Caco-2 (cell line): ENCODE data around the gene RNH1. TPM values are rescaled to one million over a fixed set of nuclear protein-coding genes. Genes with fewer than 3 reads are reported as not detected.

Experiments
- BruUV-seq: library from RNA; stranded (reverse); fragments of 400-500 nt; replicated peaks from 2 replicates; lab custom pipeline; 2021; lab: Mats Ljungman, UMichigan
- CTCF ChIA-PET: fragments of 300-600 bp; sonication (Branson Sonifier 250); formaldehyde crosslinking; loops from one replicate; lab custom pipeline; 2022; ENCODE audit warnings: antibody characterized with exemption; lab: Charles Lee
- POLR2A ChIA-PET: fragments of 300-600 bp; sonication (Branson Sonifier 250); formaldehyde crosslinking; loops from one replicate; lab custom pipeline; 2022; ENCODE audit warnings: antibody characterized with exemption; lab: Charles Lee
- DNase-seq, 2 experiments: peaks; one replicate each; pipeline versions ENCODE4 v3.0.0 to v3.0.0-alpha.2; 2020 to 2022
- H3K27me3 ChIP-seq: replicated peaks from 2 replicates; pipeline ENCODE4 v1.6.0; 2011; ENCODE audit warnings: low read length; ENCODE audit not compliant: control insufficient read depth, insufficient read depth
- H3K36me3 ChIP-seq: 2 replicates; pipeline ENCODE4 v1.5.1; 2011; ENCODE audit warnings: low read length; ENCODE audit not compliant: control insufficient read depth, insufficient read depth
- H3K4me1 ChIP-seq: fragments of 250-450 bp; sonication (Bioruptor Pico); 2 replicates; pipeline ENCODE4 v1.5.1; 2020; ENCODE audit warnings: mild to moderate bottlenecking
- H3K4me3 ChIP-seq: 2 replicates; pipeline ENCODE4 v1.5.1; 2011; ENCODE audit warnings: low read depth, mild to moderate bottlenecking, control low read depth, low read length
- H3K9me3 ChIP-seq: fragments of 250-450 bp; sonication (Bioruptor Pico); 2 replicates; pipeline ENCODE4 v1.5.1; 2020; ENCODE audit warnings: mild to moderate bottlenecking, moderate library complexity
- H3K27ac Mint-ChIP-seq: one replicate; pipeline ENCODE4 v1.8.0; 2022; ENCODE audit warnings: mixed read lengths; ENCODE audit not compliant: unreplicated experiment
- H3K27me3 Mint-ChIP-seq: one replicate; pipeline ENCODE4 v1.8.0; 2022; ENCODE audit warnings: mixed read lengths; ENCODE audit not compliant: insufficient read depth, unreplicated experiment
- H3K36me3 Mint-ChIP-seq: one replicate; pipeline ENCODE4 v1.8.0; 2022; ENCODE audit warnings: mild to moderate bottlenecking, mixed read lengths; ENCODE audit not compliant: insufficient read depth, unreplicated experiment
- H3K4me1 Mint-ChIP-seq: one replicate; pipeline ENCODE4 v1.8.0; 2022; ENCODE audit warnings: low read depth, mixed read lengths; ENCODE audit not compliant: unreplicated experiment
- H3K4me3 Mint-ChIP-seq: one replicate; pipeline ENCODE4 v1.8.0; 2022; ENCODE audit warnings: mild to moderate bottlenecking, moderate library complexity, mixed read lengths; ENCODE audit not compliant: unreplicated experiment
- H3K9me3 Mint-ChIP-seq: one replicate; pipeline ENCODE4 v1.8.0; 2022; ENCODE audit warnings: mixed read lengths; ENCODE audit not compliant: unreplicated experiment
- CTCF ChIP-seq, 2 experiments: fragments of 200-600 bp in 1 of 2; IDR thresholded peaks; 1 replicate in 1 of 2; 2 replicates in 1 of 2; pipeline versions ENCODE4 v1.5.1 to v1.8.0; 2011 to 2022; ENCODE audit warnings: antibody characterized with exemption in 1 of 2, control low read depth in 1 of 2, inconsistent platforms in 1 of 2, low read depth in 1 of 2, low read length in 1 of 2, mild to moderate bottlenecking in 1 of 2, moderate library complexity in 1 of 2; ENCODE audit not compliant: insufficient read depth in 1 of 2, severe bottlenecking in 1 of 2, unreplicated experiment in 1 of 2
- intact Hi-C: fragments of 100-400 bp; cut with micrococcal nuclease; formaldehyde crosslinking; loops from one replicate; pipeline ENCODE4 v1.10.0; 2022; ENCODE audit not compliant: unreplicated experiment
- total RNA-seq: library from RNA; stranded (reverse); gene quantifications from 2 replicates; pipeline ENCODE4 v1.2.3, GENCODE V29; 2022

RNH1 gene
- total RNA-seq, 1 experiment from 2014 or later: 136 TPM

GRCh38 chr11:555227-555779 lies 48.3 kb upstream of the RNH1 start:
- CTCF ChIA-PET: interaction anchor here (0.8 to 1.7 kb wide), 5 partner anchors 21 to 169 kb away, joined by 3 to 9 read pairs (median 6); partner anchors contain the start of gene PHRF1
- peak overlapping the region; percentile 56 for H3K4me3 Mint-ChIP-seq
- no TSS peak for BruUV-seq
- POLR2A ChIA-PET: interaction anchor here (0.7 to 0.8 kb wide), 2 partner anchors 21 to 58 kb away, joined by 5 to 8 read pairs; no protein-coding TSS in a partner anchor
- TF ChIP-seq CTCF (IDR thresholded peaks at IDR 0.05; ENCODE audit: insufficient read depth in 1 of 2, low read depth in 1 of 2, low read length in 1 of 2, severe bottlenecking in 1 of 2, unreplicated experiment in 1 of 2): peak in 1 of 2 experiments; percentile 6
- no peaks in the 10 kb centered on the region for H3K9me3 Mint-ChIP-seq
- no peaks in the 10 kb centered on the region for H3K36me3 ChIP-seq
- peaks cover 12% of the 10 kb centered on the region for H3K36me3 Mint-ChIP-seq
- intact Hi-C loops: loop anchor here (10.0 kb wide), 1 partner anchor 169 kb away; no protein-coding TSS in a partner anchor
- H3K4me3 ChIP-seq: peak overlapping the region; percentile 62
- H3K4me1 ChIP-seq: peaks cover 27% of the 10 kb centered on the region
- no peaks in the 10 kb centered on the region for H3K27me3 ChIP-seq
- H3K4me1 Mint-ChIP-seq: peaks cover 14% of the 10 kb centered on the region
- DNase-seq: no peak
- no peaks in the 10 kb centered on the region for H3K27me3 Mint-ChIP-seq
- no peak overlapping the region for H3K27ac Mint-ChIP-seq
- H3K9me3 ChIP-seq: no peaks in the 10 kb centered on the region

DNA sequence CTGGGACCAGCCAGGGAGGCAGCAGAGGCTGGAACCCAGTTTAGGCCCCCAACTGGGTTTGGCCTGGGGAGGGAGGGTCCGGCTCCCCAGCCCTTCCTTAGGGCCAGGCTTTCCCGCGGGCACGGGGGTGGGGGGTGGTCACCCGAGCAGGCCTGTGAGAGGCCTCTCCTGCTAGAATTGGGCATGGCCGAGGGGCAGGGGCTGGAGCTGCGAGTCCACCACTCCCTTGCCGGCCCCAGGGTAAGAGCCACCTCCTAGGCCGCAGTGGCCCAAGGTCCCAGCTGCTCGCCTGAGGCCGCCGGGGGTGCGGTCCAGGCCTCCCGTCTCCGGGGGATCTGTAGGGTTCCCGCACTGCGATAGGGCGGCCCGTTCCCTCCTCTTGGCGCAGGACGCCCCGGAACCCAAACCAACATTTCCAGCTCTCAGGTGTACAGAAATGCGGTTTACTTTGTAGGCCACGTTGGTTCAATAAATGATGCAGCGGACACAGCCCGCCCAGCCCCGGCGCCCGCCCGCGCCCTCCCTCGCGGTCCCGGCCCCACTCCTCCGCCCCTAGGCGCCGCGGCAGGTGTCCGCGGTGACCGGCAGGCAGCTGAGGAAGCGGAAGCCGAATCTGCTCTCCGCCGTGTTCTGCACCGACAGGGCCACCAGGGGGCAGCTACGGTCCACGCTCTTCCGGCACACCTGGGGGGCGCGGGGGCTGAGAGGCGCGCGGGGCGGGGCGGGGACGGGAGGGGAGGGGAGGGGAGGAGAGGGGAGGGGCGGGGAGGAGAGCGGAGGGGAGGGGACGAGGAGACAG lies 47.6 kb upstream of the RNH1 start:
- peak overlapping the region; percentile 56 for H3K4me3 Mint-ChIP-seq
- ChIA-PET CTCF (interaction anchor here (0.6 to 1.7 kb wide), 8 partner anchors 21 to 205 kb away, joined by 3 to 9 read pairs (median 4); partner anchors contain the start of gene PHRF1), POLR2A (interaction anchor here (0.6 to 0.8 kb wide), 3 partner anchors 21 to 132 kb away, joined by 5 to 8 read pairs (median 5); no protein-coding TSS in a partner anchor)
- Histone ChIP-seq H3K4me3 (peak overlapping the region; percentile 62), H3K4me1 (peaks cover 20% of the 10 kb centered on the region), H3K9me3 (no peaks in the 10 kb centered on the region), H3K36me3 (no peaks in the 10 kb centered on the region), H3K27me3 (no peaks in the 10 kb centered on the region)
- intact Hi-C loops: loop anchor here (10.0 kb wide), 1 partner anchor 170 kb away; no protein-coding TSS in a partner anchor
- TF ChIP-seq CTCF (IDR thresholded peaks at IDR 0.05; ENCODE audit: insufficient read depth in 1 of 2, low read depth in 1 of 2, low read length in 1 of 2, severe bottlenecking in 1 of 2, unreplicated experiment in 1 of 2): peak; percentile 73 to 85
- H3K27ac Mint-ChIP-seq: no peak overlapping the region
- peaks cover 8% of the 10 kb centered on the region for H3K4me1 Mint-ChIP-seq
- DNase-seq: peak; percentile 82 to 86
- peaks cover 7% of the 10 kb centered on the region for H3K36me3 Mint-ChIP-seq
- BruUV-seq: no TSS peak
- H3K27me3 Mint-ChIP-seq: no peaks in the 10 kb centered on the region
- H3K9me3 Mint-ChIP-seq: no peaks in the 10 kb centered on the region

DNA sequence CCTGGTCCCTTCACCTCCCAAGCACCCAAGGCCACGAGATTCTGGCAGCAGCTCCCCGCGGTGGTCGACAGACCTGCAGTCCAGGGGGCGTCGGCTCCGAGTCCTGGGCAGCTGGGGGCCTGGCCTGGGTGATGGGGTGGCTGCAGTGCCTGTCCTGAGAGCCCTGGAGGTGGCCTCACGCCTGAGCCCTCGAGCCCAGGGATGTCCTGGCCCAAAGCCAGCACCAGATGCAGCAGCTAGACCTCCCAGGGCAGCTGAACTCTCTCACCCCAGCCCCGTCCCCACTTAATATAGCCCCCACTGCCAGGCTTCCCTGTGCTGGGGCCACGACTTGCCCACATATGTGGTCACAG lies 46.9 kb upstream of the RNH1 start:
- H3K9me3 Mint-ChIP-seq: no peaks in the 10 kb centered on the region
- peak overlapping the region; percentile 24 for H3K4me3 Mint-ChIP-seq
- H3K27me3 Mint-ChIP-seq: no peaks in the 10 kb centered on the region
- H3K9me3 ChIP-seq: no peaks in the 10 kb centered on the region
- CTCF ChIA-PET: interaction anchor here (1.4 to 1.7 kb wide), 2 partner anchors 22 to 168 kb away, joined by 6 read pairs; partner anchors contain the start of gene PHRF1
- no TSS peak for BruUV-seq
- H3K36me3 ChIP-seq: no peaks in the 10 kb centered on the region
- no peak for TF ChIP-seq CTCF (IDR thresholded peaks at IDR 0.05; ENCODE audit: insufficient read depth in 1 of 2, low read depth in 1 of 2, low read length in 1 of 2, severe bottlenecking in 1 of 2, unreplicated experiment in 1 of 2)
- H3K27ac Mint-ChIP-seq: no peak overlapping the region
- H3K4me3 ChIP-seq: no peak overlapping the region
- no peaks in the 10 kb centered on the region for H3K27me3 ChIP-seq
- POLR2A ChIA-PET: no interaction called here
- H3K4me1 Mint-ChIP-seq: peaks cover 1% of the 10 kb centered on the region
- intact Hi-C loops: loop anchor here (10.0 kb wide), 1 partner anchor 171 kb away; no protein-coding TSS in a partner anchor
- peaks cover 13% of the 10 kb centered on the region for H3K4me1 ChIP-seq
- no peak for DNase-seq
- H3K36me3 Mint-ChIP-seq: peaks cover 5% of the 10 kb centered on the region
